Suprapubic skin (tissue), 4 donors: Measurements from ENCODE around the gene ZNF467. TPM values are rescaled to one million over a fixed set of nuclear protein-coding genes. Genes with fewer than 3 reads are reported as not detected.

ENCODE experiments used
- DNase-seq, 2 donors: peaks; one replicate each; pipeline ENCODE4 v3.0.0-alpha.2; 2019; ENCODE audit warnings: low spot score in 2 of 2
- H3K27ac ChIP-seq: fragments of 200-600 bp; sonication (generic); one replicate; pipeline ENCODE4 v1.5.1; 2019
- H3K27me3 ChIP-seq: fragments of 200-600 bp; sonication (generic); one replicate; pipeline ENCODE4 v1.5.1; 2019
- H3K36me3 ChIP-seq: fragments of 200-600 bp; sonication (generic); one replicate; pipeline ENCODE4 v1.5.1; 2019
- H3K4me1 ChIP-seq: fragments of 200-600 bp; sonication (generic); one replicate; pipeline ENCODE4 v1.5.1; 2019
- H3K4me3 ChIP-seq: fragments of 200-600 bp; sonication (generic); one replicate; pipeline ENCODE4 v1.5.1; 2019; ENCODE audit warnings: mild to moderate bottlenecking
- H3K9me3 ChIP-seq: fragments of 200-600 bp; sonication (generic); one replicate; pipeline ENCODE4 v1.5.1; 2019
- EP300 ChIP-seq: sonication (generic); formaldehyde crosslinking; IDR thresholded peaks from one replicate; pipeline ENCODE4 v1.6.1; 2017; ENCODE audit warnings: antibody characterized with exemption
- POLR2A ChIP-seq, 2 donors: fragments of 450-650 bp; IDR thresholded peaks; one replicate each; pipeline ENCODE4 v1.6.1; 2017; ENCODE audit warnings: antibody characterized with exemption in 2 of 2, mild to moderate bottlenecking in 2 of 2, moderate library complexity in 2 of 2
- POLR2AphosphoS5 ChIP-seq, 3 donors: sonication (generic); formaldehyde crosslinking; IDR thresholded peaks; one replicate each; pipeline ENCODE4 v1.6.1; 2017; ENCODE audit warnings: antibody characterized with exemption in 3 of 3
- WGBS: methylation state at CpG from one replicate; pipeline ENCODE4 v1.1.5; 2018; 5-methylcytosine and 5-hydroxymethylcytosine counted together
- total RNA-seq, 4 donors: library from RNA; depleted of rRNA; stranded (reverse); fragments of >200 nt; gene quantifications; one replicate each; pipeline ENCODE4 v1.1.0, GENCODE V29; 2016
- TF ChIP-seq, protein P1 (sequence below), 2 donors: fragments of 200-600 bp in 1 of 2; fragments of 450-650 bp in 1 of 2; sonication (generic) in 1 of 2; IDR thresholded peaks; one replicate each; pipeline ENCODE4 v1.5.1; 2016 to 2019; ENCODE audit warnings: antibody characterized with exemption in 2 of 2, mild to moderate bottlenecking in 1 of 2, moderate library complexity in 1 of 2

The ZNF467 gene
- total RNA-seq, 4 donors from 2014 or later, result 2.9 to 10.8 (median 4.6) TPM

DNA sequence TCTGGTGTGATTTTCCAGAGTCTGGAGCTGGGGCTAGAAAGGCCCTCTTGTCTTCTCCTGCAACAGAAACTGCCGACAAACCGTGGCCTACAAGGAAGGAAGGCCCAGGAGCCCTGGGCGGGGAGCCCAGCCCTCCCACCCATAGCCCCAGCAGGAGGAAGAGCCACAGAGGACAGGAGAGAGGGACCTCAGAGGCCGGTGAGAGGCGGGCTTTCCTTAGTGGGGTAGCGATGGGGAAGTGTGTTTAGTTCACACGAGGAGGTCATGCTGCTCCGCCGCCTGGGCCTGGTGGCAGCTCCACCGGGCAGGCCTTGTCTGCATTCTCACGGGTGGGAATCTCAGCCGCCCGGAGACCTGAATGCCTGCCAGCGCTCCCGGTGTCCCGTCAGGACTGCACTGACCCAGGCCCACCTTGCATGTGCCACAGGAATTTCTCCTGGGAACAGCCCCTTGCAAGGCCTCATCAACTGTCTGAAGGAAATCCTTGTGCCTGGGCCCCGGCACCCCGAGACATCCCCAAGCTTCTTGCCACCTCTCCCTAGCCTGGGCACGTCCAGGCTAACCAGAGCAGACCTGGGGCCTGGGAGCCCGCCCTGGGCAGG is 50.9 kb downstream of the ZNF467 start:
- TF ChIP-seq POLR2AphosphoS5 (IDR thresholded peaks at IDR 0.05) (no peak), POLR2A (IDR thresholded peaks at IDR 0.05) (no peak), EP300 (no peak)
- TF ChIP-seq, protein P1, sequence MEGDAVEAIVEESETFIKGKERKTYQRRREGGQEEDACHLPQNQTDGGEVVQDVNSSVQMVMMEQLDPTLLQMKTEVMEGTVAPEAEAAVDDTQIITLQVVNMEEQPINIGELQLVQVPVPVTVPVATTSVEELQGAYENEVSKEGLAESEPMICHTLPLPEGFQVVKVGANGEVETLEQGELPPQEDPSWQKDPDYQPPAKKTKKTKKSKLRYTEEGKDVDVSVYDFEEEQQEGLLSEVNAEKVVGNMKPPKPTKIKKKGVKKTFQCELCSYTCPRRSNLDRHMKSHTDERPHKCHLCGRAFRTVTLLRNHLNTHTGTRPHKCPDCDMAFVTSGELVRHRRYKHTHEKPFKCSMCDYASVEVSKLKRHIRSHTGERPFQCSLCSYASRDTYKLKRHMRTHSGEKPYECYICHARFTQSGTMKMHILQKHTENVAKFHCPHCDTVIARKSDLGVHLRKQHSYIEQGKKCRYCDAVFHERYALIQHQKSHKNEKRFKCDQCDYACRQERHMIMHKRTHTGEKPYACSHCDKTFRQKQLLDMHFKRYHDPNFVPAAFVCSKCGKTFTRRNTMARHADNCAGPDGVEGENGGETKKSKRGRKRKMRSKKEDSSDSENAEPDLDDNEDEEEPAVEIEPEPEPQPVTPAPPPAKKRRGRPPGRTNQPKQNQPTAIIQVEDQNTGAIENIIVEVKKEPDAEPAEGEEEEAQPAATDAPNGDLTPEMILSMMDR (IDR thresholded peaks at IDR 0.05), result no peak
- Histone ChIP-seq H3K27ac (no peak overlapping the region), H3K4me3 (no peak overlapping the region), H3K4me1 (no peaks in the 10 kb centered on the region), H3K27me3 (no peaks in the 10 kb centered on the region), H3K9me3 (no peaks in the 10 kb centered on the region), H3K36me3 (peaks cover 67% of the 10 kb centered on the region)
- peak; percentile 62 to 76 for DNase-seq
- 85% methylated on average over 15 of the region's 20 CpGs for WGBS

DNA sequence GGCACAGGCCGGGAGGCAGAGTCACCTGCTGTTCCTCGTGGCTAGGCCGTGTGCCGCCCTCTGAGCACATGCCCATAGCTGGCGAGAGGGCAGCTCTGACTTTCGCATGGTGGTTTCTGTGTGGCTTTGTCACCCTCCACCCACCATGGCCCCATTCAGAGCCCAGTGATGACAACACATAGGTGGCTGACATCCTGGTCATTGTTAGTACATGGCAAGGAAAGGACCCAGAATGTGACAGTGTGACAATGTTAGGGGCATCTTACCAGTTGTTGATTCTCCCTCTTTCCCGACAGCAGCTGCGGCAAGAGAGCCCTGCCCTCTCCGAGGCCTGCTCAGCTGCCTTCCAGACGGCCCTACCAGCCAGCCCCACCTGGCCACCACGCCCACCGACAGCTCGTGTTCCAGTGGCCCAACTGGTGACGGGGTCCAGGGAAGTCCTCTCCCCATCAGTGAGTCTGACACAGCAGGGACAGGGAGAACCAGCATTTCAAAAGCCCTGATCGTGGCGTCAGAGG is 52.2 kb downstream of the ZNF467 start:
- peaks cover 55% of the 10 kb centered on the region for H3K36me3 ChIP-seq
- no peaks in the 10 kb centered on the region for H3K9me3 ChIP-seq
- no peak overlapping the region for H3K27ac ChIP-seq
- peaks cover 8% of the 10 kb centered on the region for H3K4me1 ChIP-seq
- 82% methylated on average over 9 of the region's 16 CpGs for WGBS
- H3K4me3 ChIP-seq, result no peak overlapping the region
- no peaks in the 10 kb centered on the region for H3K27me3 ChIP-seq
- DNase-seq, result no peak
- TF ChIP-seq POLR2AphosphoS5 (IDR thresholded peaks at IDR 0.05) (no peak), POLR2A (IDR thresholded peaks at IDR 0.05) (no peak), EP300 (no peak)
- TF ChIP-seq, protein P1 (IDR thresholded peaks at IDR 0.05), result no peak

DNA sequence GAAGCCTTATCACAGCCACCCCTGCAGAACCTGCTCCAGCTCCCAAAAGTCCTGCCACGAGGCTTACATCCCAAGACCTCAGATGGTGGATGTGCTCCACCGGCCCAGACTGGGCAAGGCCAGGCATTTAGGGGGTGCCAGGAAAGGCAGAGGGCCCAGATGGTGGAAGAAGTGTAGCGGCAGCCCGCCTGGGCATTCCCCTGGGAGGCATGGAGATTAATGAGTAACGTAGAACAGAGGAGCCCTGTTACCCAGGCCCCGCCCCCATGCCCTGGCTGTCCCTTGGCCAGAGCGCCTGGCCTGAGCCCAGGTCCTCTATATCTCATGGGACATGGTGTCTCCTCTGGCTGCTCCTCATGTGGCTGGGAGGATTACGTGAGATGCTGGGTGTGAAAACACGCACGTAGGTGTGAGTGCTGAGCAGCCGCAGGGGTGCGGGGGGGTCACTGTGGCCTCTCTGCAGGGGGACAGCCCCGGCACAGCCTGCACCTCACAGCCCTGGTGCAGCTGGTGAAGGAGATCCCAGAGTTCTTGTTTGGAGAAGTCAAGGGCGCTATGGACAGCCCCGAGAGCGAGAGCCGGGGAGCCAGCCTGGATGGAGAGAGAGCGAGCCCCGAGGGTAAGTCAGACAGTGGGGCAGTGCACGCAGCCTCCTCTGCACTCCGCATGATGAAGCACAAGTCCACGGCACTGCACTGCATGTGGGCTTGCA is 52.9 kb downstream of the ZNF467 start:
- Histone ChIP-seq H3K27me3 (no peaks in the 10 kb centered on the region), H3K4me1 (peaks cover 14% of the 10 kb centered on the region), H3K36me3 (peaks cover 50% of the 10 kb centered on the region), H3K27ac (no peak overlapping the region), H3K9me3 (no peaks in the 10 kb centered on the region), H3K4me3 (no peak overlapping the region)
- 73% methylated on average over 19 of the region's 22 CpGs for whole genome bisulfite sequencing
- no peak for TF ChIP-seq POLR2A (IDR thresholded peaks at IDR 0.05)
- peak in 1 of 2 donors; percentile 77 for DNase-seq

DNA sequence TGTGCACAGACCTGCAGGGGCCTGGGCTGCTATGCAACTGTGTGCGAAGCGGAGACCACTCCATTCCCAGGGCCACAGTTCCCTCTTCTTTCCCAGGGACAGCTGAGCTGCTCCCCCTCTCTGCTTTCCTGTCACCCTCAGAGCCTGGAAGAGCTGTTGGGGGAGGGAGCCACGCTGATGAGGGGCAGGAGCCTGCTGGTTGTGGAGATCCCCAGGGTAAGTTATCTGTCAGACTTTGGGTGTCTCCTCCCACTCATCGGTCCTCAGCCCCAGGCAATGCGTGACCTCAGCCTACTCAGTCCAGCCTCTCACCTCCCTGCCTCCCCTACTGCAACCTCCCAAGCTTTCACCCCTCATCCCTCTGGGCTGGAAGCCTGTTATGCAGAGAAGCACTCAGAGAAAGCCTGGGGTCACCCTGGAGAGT is 53.5 kb downstream of the ZNF467 start:
- H3K4me1 ChIP-seq, result peaks cover 20% of the 10 kb centered on the region
- H3K36me3 ChIP-seq, result peaks cover 44% of the 10 kb centered on the region
- no peaks in the 10 kb centered on the region for H3K27me3 ChIP-seq
- H3K4me3 ChIP-seq, result no peak overlapping the region
- H3K27ac ChIP-seq, result no peak overlapping the region
- TF ChIP-seq POLR2AphosphoS5 (IDR thresholded peaks at IDR 0.05) (no peak), EP300 (no peak), POLR2A (IDR thresholded peaks at IDR 0.05) (no peak)
- TF ChIP-seq, protein P1 (IDR thresholded peaks at IDR 0.05), result no peak
- no peak for DNase-seq
- no peaks in the 10 kb centered on the region for H3K9me3 ChIP-seq
- WGBS, result 79% methylated on average over 5 of the region's 5 CpGs

DNA sequence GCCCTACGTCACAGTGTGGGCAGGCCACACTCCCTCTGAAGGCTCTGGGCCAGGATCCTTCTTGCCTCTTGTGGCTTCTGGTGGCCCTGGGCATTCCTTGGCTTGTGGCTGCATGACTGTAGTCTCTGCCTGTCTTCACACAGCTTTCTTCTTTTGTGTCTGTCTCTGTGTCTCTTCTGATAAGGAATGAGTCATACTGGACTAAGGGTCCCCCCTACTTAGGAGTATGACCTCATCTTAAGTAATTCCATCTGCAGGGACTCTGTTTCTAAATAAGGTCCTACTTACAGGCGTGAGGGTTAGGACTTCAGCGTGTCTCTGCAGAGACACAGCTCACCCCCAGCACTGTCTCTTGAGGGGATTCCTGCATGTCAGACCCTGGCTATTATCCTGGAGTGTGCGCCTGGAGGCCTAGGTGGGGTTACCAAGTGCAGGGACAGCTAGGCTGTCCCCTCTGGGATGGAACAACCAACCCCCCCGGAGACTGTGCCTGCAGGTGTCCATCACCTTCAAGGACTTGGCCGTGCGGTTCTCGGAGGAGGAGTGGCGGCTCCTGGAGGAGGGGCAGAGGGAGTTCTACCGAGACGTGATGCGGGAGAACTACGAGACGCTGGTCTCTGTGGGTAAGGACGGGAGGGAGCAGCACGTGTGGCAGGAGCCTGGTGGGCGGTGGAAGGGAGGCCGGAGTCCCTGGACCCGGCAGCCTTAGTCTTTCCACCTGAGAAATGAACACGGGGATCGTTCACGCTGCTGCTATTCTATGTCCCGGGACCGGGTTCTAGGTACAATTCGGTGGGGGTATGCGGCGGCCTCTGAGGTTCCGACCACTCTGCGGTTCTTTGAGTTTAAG is 54.1 kb downstream of the ZNF467 start:
- Histone ChIP-seq H3K27me3 (no peaks in the 10 kb centered on the region), H3K27ac (no peak overlapping the region), H3K4me3 (no peak overlapping the region), H3K36me3 (peaks cover 38% of the 10 kb centered on the region), H3K9me3 (no peaks in the 10 kb centered on the region), H3K4me1 (peaks cover 24% of the 10 kb centered on the region)
- 90% methylated on average over 28 of the region's 29 CpGs for WGBS
- DNase-seq, result no peak
- TF ChIP-seq, protein P1 (IDR thresholded peaks at IDR 0.05), result no peak
- TF ChIP-seq EP300 (no peak), POLR2A (IDR thresholded peaks at IDR 0.05) (no peak), POLR2AphosphoS5 (IDR thresholded peaks at IDR 0.05) (no peak)
